A673 (cell line): ENCODE results near the gene NCOR2.

Experiments used
- CTCF ChIP-seq: fragments of 300-800, 200-600 bp; sonication (generic); conservative IDR thresholded peaks from 2 replicates; pipeline ENCODE4 v1.5.1; 2017; ENCODE audit warnings: low read depth, mild to moderate bottlenecking, antibody characterized with exemption, low read length, moderate library complexity, mixed read lengths
- EZH2 ChIP-seq: fragments of 200-600 bp; sonication (generic); IDR thresholded peaks from 2 replicates; pipeline ENCODE4 v1.6.1; 2017; ENCODE audit warnings: borderline replicate concordance, low read depth, mild to moderate bottlenecking, mixed read lengths, antibody characterized with exemption, low read length; ENCODE audit not compliant: poor library complexity, severe bottlenecking

GRCh38 chr12:124551268-124552144 is 15.9 kb downstream of the NCOR2 start:
- no peak for TF ChIP-seq CTCF
- TF ChIP-seq EZH2: no peak
